Stimulated activated naive CD8-positive, alpha-beta T cell treated with anti-CD3 and anti-CD28 coated beads, Interleukin-15, Interleukin-2, amounts not matched to agents 100 ng/mL and 50 ng/mL, for 24 hours (primary cell): ENCODE results near the gene GTF2E1.
"Not testable (repeated sequence)": the region's sequence is repeated elsewhere in the genome, so short reads cannot be mapped to it uniquely, and the experiment has no call there.

Source experiments
- H3K27ac Mint-ChIP-seq: one replicate; pipeline ENCODE4 v1.8.0; 2021; ENCODE audit warnings: mild to moderate bottlenecking, mixed read lengths
- H3K27me3 Mint-ChIP-seq: one replicate; pipeline ENCODE4 v1.8.0; 2021; ENCODE audit warnings: mixed read lengths
- H3K36me3 Mint-ChIP-seq: one replicate; pipeline ENCODE4 v1.8.0; 2021; ENCODE audit warnings: low read depth, mixed read lengths
- H3K4me1 Mint-ChIP-seq: one replicate; pipeline ENCODE4 v1.8.0; 2021; ENCODE audit warnings: low read depth, mixed read lengths
- H3K4me3 Mint-ChIP-seq: one replicate; pipeline ENCODE4 v1.8.0; 2021; ENCODE audit warnings: mild to moderate bottlenecking, mixed read lengths
- H3K9me3 Mint-ChIP-seq: one replicate; pipeline ENCODE4 v1.8.0; 2021; ENCODE audit warnings: mixed read lengths

Gene GTF2E1

GRCh38 chr3:120742198-120742848, at the start of gene GTF2E1, which contains the start of gene RABL3:
Gene GTF2E1, plus strand, starts transcription at chr3:120742744. Its CDS starts 7,809 bp downstream, at chr3:120750553.
Gene RABL3, minus strand, starts transcription at chr3:120742516. Its CDS starts 9 bp downstream, at chr3:120742507.
- Mint-ChIP-seq H3K4me1 (peaks cover 35% of the 10 kb centered on the region), H3K4me3 (peak within 1 kb of the TSS; percentile 88), H3K27ac (peak within 1 kb of the TSS; percentile 83), H3K9me3 (peaks cover under 1% of the 10 kb centered on the region), H3K36me3 (peaks cover 12% of the 10 kb centered on the region), H3K27me3 (no peaks in the 10 kb centered on the region)

- Mint-ChIP-seq H3K4me1 (no peaks in the 10 kb centered on the region), H3K36me3 (peaks cover 44% of the 10 kb centered on the region), H3K27me3 (no peaks in the 10 kb centered on the region), H3K9me3 (no peaks in the 10 kb centered on the region), H3K27ac (no peak overlapping the region), H3K4me3 (no peak overlapping the region)
These were observed 48.9 kb upstream of the GTF2E1 start for GRCh38 chr3:120693439-120694171.

GRCh38 chr3:120699333-120699732, 43.2 kb upstream of the GTF2E1 start:
- Mint-ChIP-seq H3K4me1 (no peaks in the 10 kb centered on the region), H3K9me3 (no peaks in the 10 kb centered on the region), H3K36me3 (peaks cover 47% of the 10 kb centered on the region), H3K4me3 (no peak overlapping the region), H3K27me3 (no peaks in the 10 kb centered on the region), H3K27ac (no peak overlapping the region)

GRCh38 chr3:120705884-120706582, 36.5 kb upstream of the GTF2E1 start:
- Mint-ChIP-seq H3K27ac (no peak overlapping the region), H3K36me3 (peaks cover 58% of the 10 kb centered on the region), H3K4me1 (no peaks in the 10 kb centered on the region), H3K4me3 (no peak overlapping the region), H3K27me3 (no peaks in the 10 kb centered on the region), H3K9me3 (no peaks in the 10 kb centered on the region)

- H3K27ac Mint-ChIP-seq = no peak overlapping the region
- H3K4me3 Mint-ChIP-seq = no peak overlapping the region
- peaks cover 53% of the 10 kb centered on the region for H3K36me3 Mint-ChIP-seq
- no peaks in the 10 kb centered on the region for H3K9me3 Mint-ChIP-seq
- H3K4me1 Mint-ChIP-seq = no peaks in the 10 kb centered on the region
- no peaks in the 10 kb centered on the region for H3K27me3 Mint-ChIP-seq
These were observed 35.6 kb upstream of the GTF2E1 start for GRCh38 chr3:120706950-120707349.

- H3K27me3 Mint-ChIP-seq = no peaks in the 10 kb centered on the region
- H3K27ac Mint-ChIP-seq = no peak overlapping the region
- H3K4me3 Mint-ChIP-seq = no peak overlapping the region
- peaks cover 43% of the 10 kb centered on the region for H3K36me3 Mint-ChIP-seq
- no peaks in the 10 kb centered on the region for H3K4me1 Mint-ChIP-seq
- H3K9me3 Mint-ChIP-seq = no peaks in the 10 kb centered on the region
These were observed 34.1 kb upstream of the GTF2E1 start for GRCh38 chr3:120708408-120708807.

GRCh38 chr3:120710369-120710768, 32.2 kb upstream of the GTF2E1 start:
- H3K27me3 Mint-ChIP-seq = no peaks in the 10 kb centered on the region
- no peaks in the 10 kb centered on the region for H3K4me1 Mint-ChIP-seq
- no peaks in the 10 kb centered on the region for H3K9me3 Mint-ChIP-seq
- no peak overlapping the region for H3K27ac Mint-ChIP-seq
- H3K36me3 Mint-ChIP-seq = peaks cover 27% of the 10 kb centered on the region
- H3K4me3 Mint-ChIP-seq = no peak overlapping the region

- Mint-ChIP-seq H3K27me3 (no peaks in the 10 kb centered on the region), H3K4me1 (peaks cover 4% of the 10 kb centered on the region), H3K27ac (no peak overlapping the region), H3K36me3 (peaks cover 10% of the 10 kb centered on the region), H3K9me3 (no peaks in the 10 kb centered on the region), H3K4me3 (no peak overlapping the region)
These were observed 29.3 kb upstream of the GTF2E1 start for GRCh38 chr3:120713262-120713661.

- peak overlapping the region; percentile 49 for H3K4me3 Mint-ChIP-seq
- H3K36me3 Mint-ChIP-seq = peaks cover 33% of the 10 kb centered on the region
- H3K9me3 Mint-ChIP-seq, H3K27me3 Mint-ChIP-seq: not testable (repeated sequence)
- peaks cover 33% of the 10 kb centered on the region for H3K4me1 Mint-ChIP-seq
- peak overlapping the region; percentile 66 for H3K27ac Mint-ChIP-seq
These were observed 23.2 kb upstream of the GTF2E1 start for GRCh38 chr3:120719167-120719834.

GRCh38 chr3:120726791-120727190, 15.8 kb upstream of the GTF2E1 start:
- H3K27ac Mint-ChIP-seq = peak overlapping the region; percentile 14
- peaks cover 3% of the 10 kb centered on the region for H3K9me3 Mint-ChIP-seq
- H3K27me3 Mint-ChIP-seq = no peaks in the 10 kb centered on the region
- H3K4me1 Mint-ChIP-seq = no peaks in the 10 kb centered on the region
- H3K36me3 Mint-ChIP-seq = peaks cover 46% of the 10 kb centered on the region
- no peak overlapping the region for H3K4me3 Mint-ChIP-seq

- H3K9me3 Mint-ChIP-seq = no peaks in the 10 kb centered on the region
- H3K27me3 Mint-ChIP-seq = no peaks in the 10 kb centered on the region
- H3K36me3 Mint-ChIP-seq = peaks cover 35% of the 10 kb centered on the region
- no peak overlapping the region for H3K27ac Mint-ChIP-seq
- H3K4me1 Mint-ChIP-seq = no peaks in the 10 kb centered on the region
- H3K4me3 Mint-ChIP-seq = no peak overlapping the region
These were observed 11.7 kb upstream of the GTF2E1 start for GRCh38 chr3:120730576-120731542.

- H3K9me3 Mint-ChIP-seq, H3K27me3 Mint-ChIP-seq, H3K4me1 Mint-ChIP-seq, H3K27ac Mint-ChIP-seq, H3K4me3 Mint-ChIP-seq: not testable (repeated sequence)
- H3K36me3 Mint-ChIP-seq = peaks cover 27% of the 10 kb centered on the region
These were observed 4.5 kb upstream of the GTF2E1 start for GRCh38 chr3:120738006-120738405.

- H3K4me3 Mint-ChIP-seq = peak overlapping the region; percentile 88
- H3K27me3 Mint-ChIP-seq = no peaks in the 10 kb centered on the region
- peaks cover 35% of the 10 kb centered on the region for H3K4me1 Mint-ChIP-seq
- peak overlapping the region; percentile 34 for H3K27ac Mint-ChIP-seq
- H3K36me3 Mint-ChIP-seq = peaks cover 18% of the 10 kb centered on the region
- peaks cover 7% of the 10 kb centered on the region for H3K9me3 Mint-ChIP-seq
These were observed 1.2 kb upstream of the GTF2E1 start for GRCh38 chr3:120741320-120741719.

- Mint-ChIP-seq H3K27ac (peak overlapping the region; percentile 83), H3K36me3 (peaks cover 15% of the 10 kb centered on the region), H3K4me3 (peak overlapping the region; percentile 88)
These were observed 727 bp upstream of the GTF2E1 start for GRCh38 chr3:120741837-120742197.

More at GRCh38 chr3:120741837-120742197, 727 bp upstream of the GTF2E1 start:
- Mint-ChIP-seq H3K27me3 (no peaks in the 10 kb centered on the region), H3K9me3 (peaks cover 5% of the 10 kb centered on the region), H3K4me1 (peaks cover 35% of the 10 kb centered on the region)
